AG04450 (cell line): ENCODE results near the gene NKIRAS1. TPM values are rescaled to one million over a fixed set of nuclear protein-coding genes. Genes with fewer than 3 reads are reported as not detected.
"Not testable (repeated sequence)": the region's sequence is repeated elsewhere in the genome, so short reads cannot be mapped to it uniquely, and the experiment has no call there.

Experiments used
- CTCF ChIA-PET: fragments of 300-600, 350-600 bp; formaldehyde crosslinking; extraction: SDS; loops from one replicate; lab custom pipeline; 2022; ENCODE audit warnings: antibody characterized with exemption, inconsistent platforms; lab: Charles Lee
- POLR2A ChIA-PET: fragments of 350-600 bp; formaldehyde crosslinking; extraction: SDS; loops from one replicate; lab custom pipeline; 2021; ENCODE audit warnings: antibody characterized with exemption, inconsistent platforms; lab: Yijun Ruan, JAX
- DNase-seq: peaks from one replicate; pipeline ENCODE4 v3.0.0-alpha.2; 2011; ENCODE audit warnings: low read depth, low spot score
- H3K27ac ChIP-seq: one replicate; pipeline ENCODE4 v1.5.1; 2012; ENCODE audit warnings: low read depth, low read length, control low read depth
- H3K27me3 ChIP-seq: one replicate; pipeline ENCODE4 v1.6.0; 2012; ENCODE audit warnings: low read length; ENCODE audit not compliant: control insufficient read depth, insufficient read depth
- H3K4me3 ChIP-seq: 2 replicates; pipeline ENCODE4 v1.5.1; 2011; ENCODE audit warnings: mild to moderate bottlenecking, low read depth, low read length, control low read depth
- H3K9me3 ChIP-seq: 2 replicates; pipeline ENCODE4 v1.5.1; 2012; ENCODE audit warnings: low read length; ENCODE audit not compliant: control insufficient read depth, insufficient read depth
- polyA plus RNA-seq: library from polyadenylated mRNA; depleted of rRNA; stranded (reverse); fragments of >200 nt; gene quantifications from 2 replicates; pipeline ENCODE4 v1.2.3, GENCODE V29; 2011
- TF ChIP-seq, protein P1 (sequence below): IDR thresholded peaks from 2 replicates; pipeline ENCODE4 v1.5.1; 2011; ENCODE audit warnings: low read depth, low read length, control low read depth, inconsistent platforms

The NKIRAS1 gene
- polyA plus RNA-seq, 1 experiment = 10.4 TPM

- CTCF ChIA-PET = interaction anchor here (1.2 kb wide), 1 partner anchor 25 kb away, joined by 3 read pairs; no protein-coding TSS in a partner anchor
- TF ChIP-seq, protein P1, sequence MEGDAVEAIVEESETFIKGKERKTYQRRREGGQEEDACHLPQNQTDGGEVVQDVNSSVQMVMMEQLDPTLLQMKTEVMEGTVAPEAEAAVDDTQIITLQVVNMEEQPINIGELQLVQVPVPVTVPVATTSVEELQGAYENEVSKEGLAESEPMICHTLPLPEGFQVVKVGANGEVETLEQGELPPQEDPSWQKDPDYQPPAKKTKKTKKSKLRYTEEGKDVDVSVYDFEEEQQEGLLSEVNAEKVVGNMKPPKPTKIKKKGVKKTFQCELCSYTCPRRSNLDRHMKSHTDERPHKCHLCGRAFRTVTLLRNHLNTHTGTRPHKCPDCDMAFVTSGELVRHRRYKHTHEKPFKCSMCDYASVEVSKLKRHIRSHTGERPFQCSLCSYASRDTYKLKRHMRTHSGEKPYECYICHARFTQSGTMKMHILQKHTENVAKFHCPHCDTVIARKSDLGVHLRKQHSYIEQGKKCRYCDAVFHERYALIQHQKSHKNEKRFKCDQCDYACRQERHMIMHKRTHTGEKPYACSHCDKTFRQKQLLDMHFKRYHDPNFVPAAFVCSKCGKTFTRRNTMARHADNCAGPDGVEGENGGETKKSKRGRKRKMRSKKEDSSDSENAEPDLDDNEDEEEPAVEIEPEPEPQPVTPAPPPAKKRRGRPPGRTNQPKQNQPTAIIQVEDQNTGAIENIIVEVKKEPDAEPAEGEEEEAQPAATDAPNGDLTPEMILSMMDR = no peak
- Histone ChIP-seq H3K9me3 (no peaks in the 10 kb centered on the region), H3K27me3 (no peaks in the 10 kb centered on the region), H3K27ac (no peak overlapping the region), H3K4me3 (no peak overlapping the region)
- DNase-seq = no peak
- POLR2A ChIA-PET = no interaction called here
These were observed 53.7 kb downstream of the NKIRAS1 start for GRCh38 chr3:23863060-23863459.

GRCh38 chr3:23861689-23862088 lies 55.1 kb downstream of the NKIRAS1 start:
- Histone ChIP-seq H3K27ac (no peak overlapping the region), H3K9me3 (no peaks in the 10 kb centered on the region), H3K27me3 (no peaks in the 10 kb centered on the region), H3K4me3 (no peak overlapping the region)
- DNase-seq = no peak
- ChIA-PET CTCF (no interaction called here), POLR2A (interaction anchor here (0.5 kb wide), 1 partner anchor 83 kb away, joined by 3 read pairs; no protein-coding TSS in a partner anchor)
- TF ChIP-seq, protein P1 = no peak

GRCh38 chr3:23859839-23860382 lies 56.9 kb downstream of the NKIRAS1 start:
- ChIA-PET POLR2A (no interaction called here), CTCF (interaction anchor here (0.6 to 1.4 kb wide), 2 partner anchors 29 to 63 kb away, joined by 3 to 4 read pairs; no protein-coding TSS in a partner anchor)
- TF ChIP-seq, protein P1 = no peak
- no peak for DNase-seq
- Histone ChIP-seq H3K27ac (no peak overlapping the region), H3K4me3 (no peak overlapping the region), H3K27me3 (no peaks in the 10 kb centered on the region), H3K9me3 (no peaks in the 10 kb centered on the region)

GRCh38 chr3:23859012-23859743 lies 57.6 kb downstream of the NKIRAS1 start:
- ChIA-PET POLR2A (no interaction called here), CTCF (interaction anchor here (0.6 to 1.4 kb wide), 3 partner anchors 29 to 35 kb away, joined by 4 to 6 read pairs (median 4); no protein-coding TSS in a partner anchor)
- Histone ChIP-seq H3K27me3 (no peaks in the 10 kb centered on the region), H3K27ac (no peak overlapping the region), H3K9me3 (no peaks in the 10 kb centered on the region), H3K4me3 (no peak overlapping the region)
- TF ChIP-seq, protein P1 = no peak
- DNase-seq = no peak

GRCh38 chr3:23856286-23856685 lies 60.5 kb downstream of the NKIRAS1 start:
- TF ChIP-seq, protein P1 = no peak
- Histone ChIP-seq H3K27ac (peak overlapping the region; percentile 12), H3K9me3 (peaks cover 4% of the 10 kb centered on the region; the same call in 1 of the 2 replicates), H3K27me3 (no peaks in the 10 kb centered on the region), H3K4me3 (no peak overlapping the region)
- DNase-seq = no peak
- ChIA-PET POLR2A (interaction anchor here (0.7 kb wide), 1 partner anchor 205 kb away, joined by 7 read pairs; no protein-coding TSS in a partner anchor), CTCF (interaction anchor here (0.7 to 1.4 kb wide), 2 partner anchors 20 to 22 kb away, joined by 3 read pairs; no protein-coding TSS in a partner anchor)

GRCh38 chr3:23849462-23849861 lies 67.3 kb downstream of the NKIRAS1 start:
- DNase-seq, H3K27me3 ChIP-seq, CTCF ChIA-PET, H3K9me3 ChIP-seq, POLR2A ChIA-PET, H3K4me3 ChIP-seq, H3K27ac ChIP-seq: not testable (repeated sequence)
